HCT116 (cell line): ENCODE measurements around the gene FOXA1. TPM values are rescaled to one million over a fixed set of nuclear protein-coding genes. Genes with fewer than 3 reads are reported as not detected.

Experiments
- ATAC-seq: fragments of 200-7000 bp; cut with Tn5 transposase; 2 replicates; pipeline ENCODE4 v1.9.1; 2020; ENCODE audit warnings: mild to moderate bottlenecking, moderate library complexity
- BruUV-seq: library from RNA; stranded (reverse); fragments of 400-500 nt; replicated peaks from 2 replicates; lab custom pipeline; 2021; lab: Mats Ljungman, UMichigan
- CTCF ChIA-PET: fragments of 300-600 bp; sonication (Branson Sonifier 250); formaldehyde crosslinking; loops from one replicate; lab custom pipeline; 2021; ENCODE audit warnings: antibody characterized with exemption; lab: Charles Lee
- POLR2A ChIA-PET: fragments of 300-600, 350-600 bp; sonication (Branson Sonifier 250); formaldehyde crosslinking; loops from one replicate; lab custom pipeline; 2021; ENCODE audit warnings: antibody characterized with exemption; lab: Charles Lee
- RAD21 ChIA-PET, 2 experiments: fragments of 300-600 bp; sonication (Branson Sonifier 250); formaldehyde crosslinking; loops; one replicate each; lab custom pipeline; 2023; ENCODE audit warnings: low total read pairs in 2 of 2; ENCODE audit not compliant: uncharacterized antibody in 2 of 2, unreplicated experiment in 2 of 2, low non-redundant PET in 1 of 2; lab: Charles Lee
- DNase-seq: peaks from one replicate; pipeline ENCODE4 v3.0.0-alpha.2; 2010; ENCODE audit warnings: low read depth, low spot score
- H2AFZ ChIP-seq: fragments of 200-600 bp; shearing (Covaris generic), sonication (generic); 2 replicates; pipeline ENCODE4 v1.6.1; 2017; ENCODE audit warnings: low read depth, mixed run types, mixed read lengths, antibody characterized with exemption, low read length; ENCODE audit not compliant: poor library complexity, severe bottlenecking
- H3K27ac ChIP-seq: 2 replicates; pipeline ENCODE4 v1.5.1; 2012; ENCODE audit warnings: low read depth, low read length
- H3K27me3 ChIP-seq: fragments of 200-600 bp; sonication (generic); 2 replicates; pipeline ENCODE4 v1.6.1; 2016; ENCODE audit warnings: mixed run types, low read length, mixed read lengths; ENCODE audit not compliant: insufficient read depth
- H3K36me3 ChIP-seq, 2 experiments: fragments of 200-500 bp in 1 of 2; fragments of 200-600 bp in 1 of 2; sonication (Bioruptor generic) in 1 of 2; sonication (generic) in 1 of 2; 2 replicates each; pipeline versions ENCODE4 v1.5.1 to v1.6.1; 2014 to 2016; ENCODE audit warnings: low read length in 2 of 2, inconsistent platforms in 1 of 2, mixed read lengths in 1 of 2, mixed run types in 1 of 2; ENCODE audit not compliant: insufficient read depth in 2 of 2, control insufficient read depth in 1 of 2
- H3K4me1 ChIP-seq, 2 experiments: fragments of 200-600 bp in 1 of 2; sonication (generic) in 1 of 2; 2 replicates each; pipeline versions ENCODE4 v1.5.1 to v1.6.1; 2012 to 2017; ENCODE audit warnings: low read length in 2 of 2, inconsistent platforms in 1 of 2, mild to moderate bottlenecking in 1 of 2, mixed read lengths in 1 of 2, mixed run types in 1 of 2, moderate library complexity in 1 of 2; ENCODE audit not compliant: insufficient read depth in 2 of 2, control insufficient read depth in 1 of 2
- H3K4me2 ChIP-seq: fragments of 200-600 bp; sonication (generic); 2 replicates; pipeline ENCODE4 v1.6.1; 2017; ENCODE audit warnings: mixed run types, low read length, mixed read lengths
- H3K4me3 ChIP-seq, 2 experiments: fragments of 200-600 bp in 1 of 2; sonication (generic) in 1 of 2; replicated peaks in 1 of 2; 2 replicates each; pipeline ENCODE4 v1.5.1; 2011 to 2016; ENCODE audit warnings: low read length in 2 of 2, control low read depth in 1 of 2, low read depth in 1 of 2, mild to moderate bottlenecking in 1 of 2, mixed read lengths in 1 of 2, mixed run types in 1 of 2
- H3K79me2 ChIP-seq: fragments of 200-600 bp; sonication (generic); 2 replicates; pipeline ENCODE4 v1.6.1; 2017; ENCODE audit warnings: mild to moderate bottlenecking, mixed run types, low read length, moderate library complexity, mixed read lengths; ENCODE audit not compliant: insufficient read depth
- H3K9ac ChIP-seq: fragments of 200-600 bp; sonication (generic); 2 replicates; pipeline ENCODE4 v1.6.1; 2016; ENCODE audit warnings: low read length, mixed read lengths
- H3K9me2 ChIP-seq: fragments of 200-600 bp; sonication (generic), shearing (Covaris generic); 2 replicates; pipeline ENCODE4 v1.6.1; 2017; ENCODE audit warnings: mixed run types, mild to moderate bottlenecking, moderate library complexity; ENCODE audit not compliant: insufficient read depth
- H3K9me3 ChIP-seq, 2 experiments: fragments of 200-500 bp in 1 of 2; fragments of 200-600 bp in 1 of 2; sonication (Bioruptor generic) in 1 of 2; sonication (generic) in 1 of 2; 2 replicates each; pipeline ENCODE4 v1.6.1; 2014 to 2017; ENCODE audit warnings: low read length in 2 of 2, mixed read lengths in 2 of 2, inconsistent platforms in 1 of 2, low read depth in 1 of 2, mild to moderate bottlenecking in 1 of 2, mixed run types in 1 of 2, moderate library complexity in 1 of 2; ENCODE audit not compliant: control insufficient read depth in 1 of 2, insufficient read depth in 1 of 2
- H4K20me1 ChIP-seq: fragments of 200-600 bp; sonication (generic), shearing (Covaris generic); 2 replicates; pipeline ENCODE4 v1.6.1; 2017; ENCODE audit warnings: mixed run types, mild to moderate bottlenecking, moderate library complexity; ENCODE audit not compliant: insufficient read depth
- CBX3 ChIP-seq: IDR thresholded peaks from 2 replicates; pipeline ENCODE4 v1.6.1; 2012; ENCODE audit warnings: low read depth
- CEBPB ChIP-seq: IDR thresholded peaks from 2 replicates; pipeline ENCODE4 v1.6.1; 2012; ENCODE audit warnings: low read depth
- EGR1 ChIP-seq: IDR thresholded peaks from 2 replicates; pipeline ENCODE4 v1.6.1; 2012; ENCODE audit warnings: low read depth
- ELF1 ChIP-seq: IDR thresholded peaks from 2 replicates; pipeline ENCODE4 v1.6.1; 2012; ENCODE audit warnings: low read depth, borderline replicate concordance
- EZH2phosphoT487 ChIP-seq: fragments of 200-600 bp; IDR thresholded peaks from 2 replicates; pipeline ENCODE4 v1.6.1; 2018; ENCODE audit warnings: antibody characterized with exemption, borderline replicate concordance
- FOSL1 ChIP-seq: IDR thresholded peaks from 2 replicates; pipeline ENCODE4 v1.6.1; 2012; ENCODE audit warnings: low read depth
- MAX ChIP-seq: IDR thresholded peaks from 2 replicates; pipeline ENCODE4 v1.6.1; 2012
- POLR2A ChIP-seq: IDR thresholded peaks from 2 replicates; pipeline ENCODE4 v1.7.0; 2011; ENCODE audit warnings: borderline replicate concordance; ENCODE audit not compliant: insufficient read depth, insufficient read length; ENCODE audit errors: extremely low read depth
- POLR2AphosphoS5 ChIP-seq: IDR thresholded peaks from 2 replicates; pipeline ENCODE4 v1.6.1; 2011; ENCODE audit warnings: mild to moderate bottlenecking, low read depth, low read length, moderate library complexity
- RAD21 ChIP-seq: IDR thresholded peaks from 2 replicates; pipeline ENCODE4 v1.6.1; 2012; ENCODE audit warnings: low read depth, mild to moderate bottlenecking
- REST ChIP-seq: IDR thresholded peaks from 2 replicates; pipeline ENCODE4 v1.6.1; 2012; ENCODE audit warnings: low read depth
- SIN3A ChIP-seq: IDR thresholded peaks from 2 replicates; pipeline ENCODE4 v1.6.1; 2012; ENCODE audit warnings: low read depth
- SP1 ChIP-seq: IDR thresholded peaks from 2 replicates; pipeline ENCODE4 v1.6.1; 2012; ENCODE audit warnings: low read depth
- SRF ChIP-seq: IDR thresholded peaks from 2 replicates; pipeline ENCODE4 v1.6.1; 2012; ENCODE audit warnings: low read depth
- TCF7L2 ChIP-seq: IDR thresholded peaks from 2 replicates; pipeline ENCODE4 v1.7.0; 2011; ENCODE audit warnings: borderline replicate concordance, inconsistent platforms; ENCODE audit not compliant: insufficient read depth, insufficient read length; ENCODE audit errors: extremely low read depth
- YY1 ChIP-seq: IDR thresholded peaks from 2 replicates; pipeline ENCODE4 v1.6.1; 2011; ENCODE audit warnings: low read length, low read depth, moderate library complexity, mild to moderate bottlenecking; ENCODE audit not compliant: insufficient replicate concordance; ENCODE audit errors: extremely low read depth
- intact Hi-C: fragments of 100-400 bp; cut with micrococcal nuclease; formaldehyde crosslinking; loops from 2 replicates; pipeline ENCODE4 v1.10.0; 2022
- total RNA-seq: library from RNA; stranded (reverse); gene quantifications from one replicate; pipeline ENCODE4 v1.2.1, GENCODE V29; 2021; ENCODE audit not compliant: unreplicated experiment
- TF ChIP-seq, protein P1 (sequence below): IDR thresholded peaks from 2 replicates; pipeline ENCODE4 v1.6.1; 2012
- TF ChIP-seq, protein P2 (sequence below), 3 experiments: fragments of 200-600 bp in 1 of 3; sonication (generic) in 1 of 3; IDR thresholded peaks in 2 of 3; conservative IDR thresholded peaks in 1 of 3; 2 replicates each; pipeline ENCODE4 v1.5.1; 2012 to 2017; ENCODE audit warnings: low read depth in 2 of 3, low read length in 2 of 3, antibody characterized with exemption in 1 of 3, borderline replicate concordance in 1 of 3, control low read depth in 1 of 3, mild to moderate bottlenecking in 1 of 3, mixed read lengths in 1 of 3, mixed run types in 1 of 3, moderate library complexity in 1 of 3; ENCODE audit not compliant: insufficient read depth in 1 of 3

Gene FOXA1
- total RNA-seq, 1 experiment from 2014 or later: 1.3 TPM

- ATAC-seq (no peak), DNase-seq (no peak)
- no peaks in the 10 kb centered on the region for H3K79me2 ChIP-seq
- BruUV-seq: TSS peak; percentile 66
- H3K4me2 ChIP-seq: peak overlapping the region; percentile 97
- no peak overlapping the region for H3K27ac ChIP-seq
- H3K27me3 ChIP-seq: no peaks in the 10 kb centered on the region
- H4K20me1 ChIP-seq: no peaks in the 10 kb centered on the region
- no peaks in the 10 kb centered on the region for H3K9me2 ChIP-seq
- no peak for TF ChIP-seq ELF1
- no peak for TF ChIP-seq REST
- TF ChIP-seq CEBPB: no peak
- TF ChIP-seq, protein P1, sequence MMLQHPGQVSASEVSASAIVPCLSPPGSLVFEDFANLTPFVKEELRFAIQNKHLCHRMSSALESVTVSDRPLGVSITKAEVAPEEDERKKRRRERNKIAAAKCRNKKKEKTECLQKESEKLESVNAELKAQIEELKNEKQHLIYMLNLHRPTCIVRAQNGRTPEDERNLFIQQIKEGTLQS: no peak
- TF ChIP-seq POLR2A: no peak
- TF ChIP-seq SIN3A: no peak
- TF ChIP-seq YY1: no peak
- TF ChIP-seq TCF7L2: no peak
- no peak for TF ChIP-seq SP1
- no peak for TF ChIP-seq CBX3
- TF ChIP-seq SRF: no peak
- no peak for TF ChIP-seq EGR1
- no peak for TF ChIP-seq POLR2AphosphoS5
- TF ChIP-seq MAX: no peak
- no peak for TF ChIP-seq FOSL1
- TF ChIP-seq EZH2phosphoT487: no peak
- TF ChIP-seq, protein P2, sequence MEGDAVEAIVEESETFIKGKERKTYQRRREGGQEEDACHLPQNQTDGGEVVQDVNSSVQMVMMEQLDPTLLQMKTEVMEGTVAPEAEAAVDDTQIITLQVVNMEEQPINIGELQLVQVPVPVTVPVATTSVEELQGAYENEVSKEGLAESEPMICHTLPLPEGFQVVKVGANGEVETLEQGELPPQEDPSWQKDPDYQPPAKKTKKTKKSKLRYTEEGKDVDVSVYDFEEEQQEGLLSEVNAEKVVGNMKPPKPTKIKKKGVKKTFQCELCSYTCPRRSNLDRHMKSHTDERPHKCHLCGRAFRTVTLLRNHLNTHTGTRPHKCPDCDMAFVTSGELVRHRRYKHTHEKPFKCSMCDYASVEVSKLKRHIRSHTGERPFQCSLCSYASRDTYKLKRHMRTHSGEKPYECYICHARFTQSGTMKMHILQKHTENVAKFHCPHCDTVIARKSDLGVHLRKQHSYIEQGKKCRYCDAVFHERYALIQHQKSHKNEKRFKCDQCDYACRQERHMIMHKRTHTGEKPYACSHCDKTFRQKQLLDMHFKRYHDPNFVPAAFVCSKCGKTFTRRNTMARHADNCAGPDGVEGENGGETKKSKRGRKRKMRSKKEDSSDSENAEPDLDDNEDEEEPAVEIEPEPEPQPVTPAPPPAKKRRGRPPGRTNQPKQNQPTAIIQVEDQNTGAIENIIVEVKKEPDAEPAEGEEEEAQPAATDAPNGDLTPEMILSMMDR (IDR thresholded peaks at IDR 0.05 in 2 of 3, conservative IDR thresholded peaks at IDR 0.05 in 1 of 3; ENCODE audit: borderline replicate concordance in 1 of 3, insufficient read depth in 1 of 3, low read depth in 2 of 3, low read length in 2 of 3): no peak
- TF ChIP-seq RAD21: no peak
- intact Hi-C loops: loop anchor here (1.0 kb wide), 1 partner anchor 347 kb away; no protein-coding TSS in a partner anchor
- H3K9ac ChIP-seq: no peak overlapping the region; the same call in 1 of the 2 replicates
- no peaks in the 10 kb centered on the region for H3K9me3 ChIP-seq
- ChIA-PET CTCF (interaction anchor here (1.0 kb wide), 1 partner anchor 116 kb away, joined by 3 read pairs; no protein-coding TSS in a partner anchor), RAD21 (no interaction called here), POLR2A (no interaction called here)
- H3K4me3 ChIP-seq: peak overlapping the region; percentile 61 to 67
- no peaks in the 10 kb centered on the region for H3K36me3 ChIP-seq
- H2AFZ ChIP-seq: no peak overlapping the region
- H3K4me1 ChIP-seq: peaks cover 5 to 14% of the 10 kb centered on the region in 2 experiments; a peak in 3 of 4 replicates
Measured at GRCh38 chr14:37593511-37594237, 1.4 kb downstream of the FOXA1 start.
